Loucy (cell line): ENCODE measurements around the gene PAPSS2.

Source experiments
- EZH2phosphoT487 ChIP-seq: fragments of 200-600 bp; IDR thresholded peaks from 2 replicates; pipeline ENCODE4 v1.6.1; 2018; ENCODE audit warnings: antibody characterized with exemption, mild to moderate bottlenecking, moderate library complexity, borderline replicate concordance
- TF ChIP-seq, protein P1 (sequence below): fragments of 200-600 bp; sonication (generic); conservative IDR thresholded peaks from 2 replicates; pipeline ENCODE4 v1.5.1; 2014; ENCODE audit warnings: mild to moderate bottlenecking, antibody characterized with exemption, low read length

DNA sequence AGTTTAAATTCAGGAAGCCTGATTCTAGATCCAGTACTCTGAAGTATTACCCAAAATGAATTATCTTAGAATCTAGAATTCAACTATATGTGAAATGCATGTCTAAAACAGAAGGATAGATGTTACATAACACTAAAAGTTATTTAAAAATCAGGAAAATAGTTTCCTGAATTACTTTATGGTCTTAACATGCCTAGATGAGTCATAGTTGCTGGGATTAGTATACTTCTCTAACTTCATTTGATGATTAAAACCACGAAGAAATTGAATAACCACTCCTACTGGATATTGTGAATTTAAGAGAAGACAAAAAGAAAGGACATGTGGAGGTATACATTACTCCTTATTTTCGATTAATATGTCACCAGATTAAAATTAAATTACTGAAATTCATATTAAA lies 92.9 kb downstream of the PAPSS2 start:
- TF ChIP-seq EZH2phosphoT487, result no peak
- TF ChIP-seq, protein P1, sequence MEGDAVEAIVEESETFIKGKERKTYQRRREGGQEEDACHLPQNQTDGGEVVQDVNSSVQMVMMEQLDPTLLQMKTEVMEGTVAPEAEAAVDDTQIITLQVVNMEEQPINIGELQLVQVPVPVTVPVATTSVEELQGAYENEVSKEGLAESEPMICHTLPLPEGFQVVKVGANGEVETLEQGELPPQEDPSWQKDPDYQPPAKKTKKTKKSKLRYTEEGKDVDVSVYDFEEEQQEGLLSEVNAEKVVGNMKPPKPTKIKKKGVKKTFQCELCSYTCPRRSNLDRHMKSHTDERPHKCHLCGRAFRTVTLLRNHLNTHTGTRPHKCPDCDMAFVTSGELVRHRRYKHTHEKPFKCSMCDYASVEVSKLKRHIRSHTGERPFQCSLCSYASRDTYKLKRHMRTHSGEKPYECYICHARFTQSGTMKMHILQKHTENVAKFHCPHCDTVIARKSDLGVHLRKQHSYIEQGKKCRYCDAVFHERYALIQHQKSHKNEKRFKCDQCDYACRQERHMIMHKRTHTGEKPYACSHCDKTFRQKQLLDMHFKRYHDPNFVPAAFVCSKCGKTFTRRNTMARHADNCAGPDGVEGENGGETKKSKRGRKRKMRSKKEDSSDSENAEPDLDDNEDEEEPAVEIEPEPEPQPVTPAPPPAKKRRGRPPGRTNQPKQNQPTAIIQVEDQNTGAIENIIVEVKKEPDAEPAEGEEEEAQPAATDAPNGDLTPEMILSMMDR, result no peak
